Measurements from ENCODE around the gene RNF224.

DNA sequence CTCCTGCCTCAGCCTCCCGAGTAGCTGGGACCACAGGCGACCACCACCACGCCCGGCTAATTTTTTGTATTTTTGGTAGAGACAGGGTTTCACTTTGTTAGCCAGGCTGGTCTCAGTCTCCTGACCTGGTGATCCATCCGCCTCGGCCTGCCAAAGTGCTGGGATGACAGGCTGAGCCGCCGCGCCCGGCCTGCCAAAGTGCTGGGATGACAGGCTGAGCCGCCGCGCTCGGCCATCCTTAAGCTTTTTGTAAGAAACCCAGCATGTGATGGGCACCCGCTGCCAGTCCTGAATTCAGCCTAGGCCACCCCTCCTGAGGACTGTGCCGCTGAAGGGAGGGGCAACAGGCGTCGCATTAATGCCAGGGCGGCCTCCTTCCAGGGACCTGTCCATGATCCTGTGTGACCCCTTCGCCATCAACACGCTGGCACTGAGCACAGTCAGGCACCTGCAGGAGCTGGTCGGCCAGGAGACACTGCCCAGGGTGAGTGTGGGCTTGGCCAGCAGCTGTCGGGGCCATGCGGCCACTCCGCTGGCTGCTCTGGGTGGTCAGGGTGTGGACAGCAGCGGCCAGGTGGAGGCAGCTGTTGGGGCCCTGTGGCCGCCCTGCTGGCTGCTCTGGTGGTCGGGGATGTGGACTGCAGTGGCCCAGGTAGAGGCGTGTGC is 38.3 kb downstream of the RNF224 start:
- TF ChIP-seq CTCF (IDR thresholded peaks at IDR 0.05 in 2 of 3, conservative IDR thresholded peaks at IDR 0.05 in 1 of 3; ENCODE audit: borderline replicate concordance in 1 of 3, insufficient read depth in 1 of 3, low read depth in 2 of 3, low read length in 2 of 3) (no peak), ATF3 (IDR thresholded peaks at IDR 0.05) (no peak), ZBTB33 (IDR thresholded peaks at IDR 0.05; ENCODE audit: extremely low read depth, insufficient replicate concordance, low read length) (no peak), POLR2A (IDR thresholded peaks at IDR 0.05; ENCODE audit: borderline replicate concordance, extremely low read depth, insufficient read depth, insufficient read length) (no peak), FOSL1 (IDR thresholded peaks at IDR 0.05; ENCODE audit: low read depth) (no peak), EZH2 (IDR thresholded peaks at IDR 0.05) (no peak), POLR2AphosphoS5 (IDR thresholded peaks at IDR 0.05; ENCODE audit: low read depth, low read length) (no peak), YY1 (IDR thresholded peaks at IDR 0.05; ENCODE audit: extremely low read depth, insufficient replicate concordance, low read depth, low read length) (no peak), ZFX (IDR thresholded peaks at IDR 0.05) (no peak), TCF7L2 (IDR thresholded peaks at IDR 0.05; ENCODE audit: borderline replicate concordance, extremely low read depth, insufficient read depth, insufficient read length) (no peak), EGR1 (IDR thresholded peaks at IDR 0.05; ENCODE audit: low read depth) (no peak), SIN3A (IDR thresholded peaks at IDR 0.05; ENCODE audit: low read depth) (no peak), RAD21 (IDR thresholded peaks at IDR 0.05; ENCODE audit: low read depth) (no peak), MAX (IDR thresholded peaks at IDR 0.05) (no peak)

Measured in HCT116 (cell line).